GM18517 (cell line): ENCODE results near the gene CACNA2D3.

Experiments used
- ATAC-seq: cut with Tn5 transposase; IDR thresholded peaks from one replicate; pipeline ENCODE4 v1.9.1; 2021; ENCODE audit warnings: mild to moderate bottlenecking, moderate library complexity; ENCODE audit not compliant: unreplicated experiment

The CACNA2D3 gene

DNA sequence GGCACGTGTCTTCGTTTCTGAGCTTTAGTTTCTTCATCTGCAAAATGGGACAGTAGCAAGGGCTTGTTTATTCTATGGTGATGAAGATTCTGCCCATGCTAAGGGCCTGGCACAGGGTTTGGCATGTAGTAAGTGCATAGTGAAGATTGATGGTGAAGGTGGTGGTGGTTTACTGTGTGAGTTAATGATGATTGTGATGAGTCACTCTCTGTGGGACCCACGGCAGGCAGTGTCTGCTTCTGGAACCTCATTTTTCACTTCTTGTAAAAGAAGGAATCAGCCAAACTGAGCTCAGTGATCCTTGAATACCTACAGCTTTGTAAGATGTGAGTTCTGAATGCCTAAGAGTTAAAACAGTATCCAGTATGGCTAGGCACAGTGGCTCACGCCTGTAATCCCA, 891.7 kb downstream of the CACNA2D3 start:
- no peak for ATAC-seq

DNA sequence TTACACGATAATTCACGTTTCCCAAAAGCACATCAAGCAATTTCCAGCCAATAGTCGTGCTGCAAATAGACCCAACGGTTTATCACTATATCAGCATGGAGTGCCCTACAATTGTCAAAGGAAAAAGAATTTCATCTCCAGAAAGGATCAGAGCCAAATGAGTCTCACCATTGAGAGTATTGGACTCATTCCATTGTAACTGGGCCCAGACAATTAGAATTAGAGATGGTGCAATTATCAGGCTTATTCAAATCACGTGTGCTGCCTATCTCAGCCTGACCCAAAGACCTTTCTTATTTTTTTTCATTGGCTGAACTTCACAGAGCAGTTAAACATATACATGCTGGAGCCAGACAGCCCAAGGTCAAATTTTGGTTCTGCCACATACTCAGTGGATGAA, 892.6 kb downstream of the CACNA2D3 start:
- ATAC-seq, result no peak

DNA sequence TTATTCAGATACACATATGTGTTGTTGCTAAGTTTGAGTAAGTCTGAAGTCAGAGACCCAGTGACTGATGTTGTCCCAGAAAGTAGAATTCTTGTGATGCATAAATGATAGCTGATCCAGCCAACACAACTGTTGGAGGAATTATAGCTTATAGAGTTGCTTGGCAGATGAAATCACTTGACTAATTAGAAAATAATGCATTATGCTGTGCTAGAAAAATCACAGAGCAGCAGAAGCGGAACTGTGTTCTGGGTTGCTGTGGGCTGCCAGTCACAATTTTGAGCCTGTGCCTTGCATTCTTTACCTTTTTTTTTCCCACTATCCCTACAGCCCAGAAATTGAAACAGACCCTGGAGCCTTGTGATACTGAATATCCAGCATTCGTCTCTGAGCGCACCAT, 895.5 kb downstream of the CACNA2D3 start:
- no peak for ATAC-seq

DNA sequence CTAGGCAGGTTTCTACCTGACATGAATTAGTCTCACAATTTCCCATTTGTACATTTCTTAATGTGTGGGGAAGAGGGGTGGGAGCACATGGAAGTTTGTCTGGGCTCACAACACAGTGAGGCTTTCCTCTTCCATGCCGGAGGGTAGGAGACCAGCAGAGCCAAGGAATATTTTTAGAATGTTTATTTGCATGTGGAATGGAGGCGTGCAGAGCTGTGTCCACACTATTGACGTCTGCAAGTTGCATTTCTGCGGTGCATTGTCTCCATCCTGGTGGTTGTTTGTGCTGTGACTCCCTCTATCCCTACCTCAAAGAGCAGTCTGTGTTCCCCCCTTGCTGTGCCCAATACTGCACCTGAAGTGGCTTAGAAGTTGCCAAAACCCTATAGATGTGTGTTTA, 908.6 kb downstream of the CACNA2D3 start:
- no peak for ATAC-seq

DNA sequence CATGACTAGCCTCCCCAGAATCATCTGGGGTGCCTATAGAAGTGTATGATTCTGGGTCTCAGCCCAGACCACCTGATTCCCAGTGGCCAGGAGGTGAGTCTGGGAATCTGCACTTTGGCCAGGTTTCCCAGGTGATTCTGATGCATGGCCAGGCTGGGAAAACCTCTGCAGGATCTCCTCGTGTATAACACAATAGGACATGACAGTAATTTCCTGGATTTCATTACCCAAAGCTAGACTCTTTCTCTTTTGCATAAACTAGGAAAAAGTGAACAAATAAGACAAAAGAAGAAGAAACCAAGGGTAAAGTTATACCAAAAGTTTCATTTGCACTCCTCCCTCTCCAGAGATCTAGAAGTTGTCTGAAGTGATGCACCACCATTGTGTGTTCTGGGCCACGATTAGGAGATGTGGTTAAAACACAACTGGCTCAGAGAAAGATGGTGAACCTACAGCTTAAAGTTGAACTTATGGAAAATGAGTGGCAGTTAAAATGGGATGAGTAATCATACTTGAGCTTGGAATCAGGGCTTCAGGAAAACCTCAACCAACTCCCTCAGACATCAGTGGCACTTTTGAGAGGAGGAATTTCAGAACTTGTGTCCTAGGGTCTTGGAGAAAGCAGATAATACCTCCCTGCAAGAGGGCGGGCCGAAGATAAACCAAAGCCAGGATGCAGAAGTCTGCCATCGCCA, 914.7 kb downstream of the CACNA2D3 start:
- ATAC-seq, result no peak

DNA sequence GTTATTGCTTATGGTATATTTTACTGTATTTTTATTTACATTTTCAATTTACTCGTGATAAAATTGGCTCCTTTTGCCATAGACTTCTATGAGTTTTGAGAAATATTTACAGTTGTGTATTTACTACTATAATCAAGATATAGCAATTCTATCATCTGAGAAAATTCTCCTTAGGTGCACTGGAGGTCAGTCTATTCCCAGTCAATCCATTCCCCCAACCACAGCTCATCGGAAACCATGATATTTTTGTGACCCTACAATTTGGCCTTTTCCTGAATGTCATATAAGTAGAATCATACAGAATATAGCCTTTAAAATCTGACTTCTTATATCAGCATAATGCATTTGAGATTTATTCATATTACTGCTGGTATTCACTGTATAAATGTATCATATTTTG, 920.2 kb downstream of the CACNA2D3 start:
- ATAC-seq, result no peak

DNA sequence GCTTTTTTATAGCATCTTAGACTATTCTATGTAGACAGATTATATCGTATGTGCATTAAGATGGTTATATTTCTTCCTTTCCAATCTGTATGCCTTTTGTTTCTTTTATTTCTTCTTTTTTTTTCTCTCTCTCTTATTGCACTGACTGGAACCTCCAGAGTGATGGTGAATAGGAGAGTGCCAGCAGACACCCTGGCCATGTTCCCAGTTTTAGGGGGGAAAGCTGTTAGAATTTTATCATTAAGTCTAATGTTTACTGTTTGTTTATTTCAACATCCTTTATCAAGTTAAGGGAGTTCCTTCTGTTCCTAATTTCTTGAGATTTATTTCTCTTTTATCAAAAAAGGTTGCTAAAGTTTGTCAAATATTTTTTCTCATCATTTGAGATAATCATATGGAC, 922.1 kb downstream of the CACNA2D3 start:
- no peak for ATAC-seq

DNA sequence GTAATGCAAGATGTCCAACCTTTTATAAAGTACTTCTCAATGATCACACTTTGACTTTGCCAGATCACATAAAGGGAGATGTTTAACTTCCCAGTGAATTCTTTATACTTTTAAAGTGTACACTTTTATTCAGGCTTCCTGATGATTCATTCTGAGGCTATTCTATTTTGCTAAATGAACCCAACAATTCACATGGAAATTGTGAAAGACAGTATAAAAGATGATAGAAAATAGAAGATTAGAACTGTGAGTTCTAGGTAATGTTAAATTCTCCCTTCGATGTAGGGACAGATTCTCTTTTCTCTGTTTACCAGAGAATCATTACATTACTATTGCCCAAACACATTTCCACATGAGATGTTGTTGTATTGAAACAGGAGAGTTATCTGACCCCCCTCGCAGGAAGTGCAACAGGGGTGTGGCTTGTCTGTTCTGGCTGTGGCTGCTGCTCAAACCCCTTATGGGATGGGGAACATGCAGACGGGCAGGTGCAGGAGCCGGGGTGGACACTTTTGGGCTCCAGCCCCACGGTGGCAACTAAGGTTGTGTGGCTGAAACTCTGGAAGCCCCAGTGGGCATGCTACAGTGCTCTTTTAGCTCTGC, 936.8 kb downstream of the CACNA2D3 start:
- no peak for ATAC-seq

DNA sequence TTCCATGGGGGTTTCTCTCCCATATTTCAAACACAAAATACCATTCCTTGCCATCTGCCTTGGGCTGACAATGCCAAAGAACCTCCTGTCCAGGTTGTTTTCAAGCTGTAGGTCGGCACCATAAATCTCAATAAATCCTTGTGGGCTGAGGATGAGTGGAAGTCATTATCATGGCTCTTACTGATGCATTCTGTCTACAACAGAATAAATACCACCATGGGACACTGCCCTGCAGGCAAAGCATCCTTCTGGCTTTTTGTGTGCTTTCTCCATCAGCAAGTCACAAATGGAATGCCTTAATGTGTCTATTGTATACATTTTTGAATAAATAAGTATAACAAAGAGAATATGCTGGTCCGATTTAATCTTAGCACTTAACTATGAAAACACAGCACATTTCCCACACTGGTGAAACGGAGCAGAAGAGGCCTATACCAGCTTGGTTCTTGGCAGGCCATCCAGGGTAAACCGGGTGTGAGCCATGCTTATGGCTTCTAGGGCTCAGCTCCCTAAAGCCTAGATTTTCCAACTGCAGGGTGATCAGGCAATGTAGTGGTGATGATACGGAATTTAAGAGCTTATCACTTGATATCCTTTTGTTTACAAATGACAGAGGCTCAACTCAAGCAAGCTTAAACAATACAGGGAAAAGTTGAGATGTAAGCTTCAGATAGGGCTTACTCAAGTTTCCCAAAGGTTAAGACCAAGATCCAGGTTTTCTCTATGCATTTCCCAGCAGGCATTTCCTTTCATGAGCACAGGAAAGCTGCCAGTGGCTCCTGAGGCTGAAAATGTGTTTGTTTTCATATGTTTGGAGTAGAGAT, 938.8 kb downstream of the CACNA2D3 start:
- no peak for ATAC-seq

DNA sequence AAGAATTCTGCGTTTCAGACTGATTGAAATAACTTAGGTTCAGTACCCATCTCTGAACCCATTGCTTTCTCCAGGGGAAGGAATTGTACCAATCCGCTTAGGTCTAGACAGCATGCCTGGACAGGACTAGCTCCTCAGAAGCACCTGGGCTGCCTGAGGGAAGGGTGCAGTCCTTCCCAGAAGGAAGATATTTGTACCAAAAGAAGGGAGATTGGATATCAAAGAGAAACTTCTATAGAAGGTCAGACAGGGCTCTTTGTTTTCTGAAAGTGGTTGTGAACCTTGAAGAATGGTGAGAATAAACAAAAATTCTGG, 939.3 kb downstream of the CACNA2D3 start:
- no peak for ATAC-seq

DNA sequence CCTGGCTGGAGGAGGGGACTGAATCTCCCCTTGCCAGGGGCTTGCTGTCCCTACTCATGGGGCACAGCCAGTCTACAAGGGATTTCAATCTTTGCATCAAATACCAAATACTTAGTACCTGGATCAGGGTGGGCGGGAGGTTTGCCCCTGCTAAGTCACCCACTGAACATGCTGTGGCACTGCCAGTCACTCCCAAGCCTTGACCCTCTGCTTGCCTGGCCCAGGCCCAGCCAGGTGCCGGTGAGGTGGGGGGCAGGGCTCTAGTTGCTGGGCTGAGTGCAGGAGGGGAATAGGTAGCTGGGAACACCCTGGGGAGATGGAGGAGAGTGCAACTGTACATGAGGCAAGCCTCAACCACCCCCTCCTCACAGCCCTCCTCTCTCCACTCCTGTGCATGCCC, 941.8 kb downstream of the CACNA2D3 start:
- no peak for ATAC-seq

DNA sequence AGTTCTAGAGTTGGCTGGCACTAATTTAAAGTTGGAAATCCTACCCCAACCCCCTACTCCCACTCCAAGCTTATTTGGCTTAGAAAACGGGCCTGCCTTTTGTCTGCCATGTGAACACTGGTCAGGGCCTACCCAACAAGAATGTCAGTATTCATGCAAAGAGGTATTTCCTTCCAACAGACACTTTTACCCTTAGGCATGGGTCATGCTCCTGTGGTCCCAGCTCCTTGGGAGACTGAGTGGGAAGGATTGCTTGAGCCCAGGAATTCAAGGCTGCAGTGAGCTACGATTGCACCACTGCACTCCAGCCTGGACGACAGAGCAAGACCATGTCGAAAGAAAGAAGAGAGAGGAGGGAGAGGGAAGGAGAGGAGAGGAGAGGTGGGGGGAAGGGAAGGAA, 943.0 kb downstream of the CACNA2D3 start:
- no peak for ATAC-seq

DNA sequence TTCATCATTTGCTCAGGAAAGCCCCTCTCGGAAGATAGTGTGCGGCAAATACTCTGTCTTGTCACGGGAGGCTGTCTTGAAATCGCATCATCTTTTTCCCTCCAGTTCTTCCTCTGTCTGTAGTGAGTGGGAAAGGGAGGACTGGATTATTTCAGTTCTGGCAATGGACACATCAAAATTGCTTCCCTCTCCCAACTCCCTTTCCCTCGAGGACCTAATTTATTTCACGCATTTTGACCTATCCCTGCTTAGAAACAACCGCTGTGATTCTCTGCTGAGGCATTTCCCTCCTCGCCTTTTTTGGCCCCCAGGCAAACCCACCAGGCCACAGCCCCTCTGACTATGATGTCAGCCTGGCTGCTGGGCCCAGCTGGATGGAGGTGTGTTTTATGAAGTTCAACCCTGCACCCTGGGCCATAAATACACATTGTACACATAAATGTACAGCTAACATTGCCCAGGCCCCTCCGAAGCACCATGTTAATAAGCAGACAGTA, 944.2 kb downstream of the CACNA2D3 start:
- no peak for ATAC-seq

DNA sequence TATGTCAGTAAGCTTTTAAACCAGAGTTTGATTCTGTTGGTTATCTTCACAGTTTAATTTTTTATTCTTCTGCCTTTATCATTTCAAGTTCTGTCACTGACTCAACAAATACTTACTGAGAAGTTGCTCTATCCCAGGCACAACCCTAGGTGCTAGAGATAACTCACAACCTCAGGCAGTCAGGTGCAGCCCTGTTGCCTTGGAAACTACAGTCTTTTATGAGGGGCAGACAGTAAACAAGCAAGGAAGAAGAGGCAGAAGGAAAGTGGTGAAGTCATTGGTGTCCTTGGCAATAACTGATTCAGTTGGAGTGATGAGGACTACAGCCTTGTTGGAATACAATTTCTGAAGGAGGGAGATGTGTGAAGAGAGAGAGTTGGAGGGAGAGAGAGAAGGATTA, 947.6 kb downstream of the CACNA2D3 start:
- no peak for ATAC-seq

DNA sequence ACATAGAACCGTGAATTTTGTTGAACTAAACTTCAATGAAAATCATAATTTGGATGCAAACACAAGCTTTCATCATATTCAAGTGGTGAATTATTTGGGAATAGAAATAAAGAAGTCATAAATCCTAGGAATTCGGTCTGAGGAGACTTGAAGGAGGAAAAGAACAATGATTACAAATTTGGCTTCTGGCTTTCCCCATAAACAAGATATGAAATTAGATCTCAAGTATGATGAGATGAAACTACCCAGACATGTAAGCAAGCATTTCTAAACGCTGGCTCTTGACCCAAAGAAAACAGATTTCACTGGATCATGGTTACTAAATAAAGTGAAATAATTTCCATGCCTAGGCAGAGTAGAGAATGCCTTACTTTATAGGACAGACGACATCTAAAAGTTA, 952.4 kb downstream of the CACNA2D3 start:
- ATAC-seq, result no peak

DNA sequence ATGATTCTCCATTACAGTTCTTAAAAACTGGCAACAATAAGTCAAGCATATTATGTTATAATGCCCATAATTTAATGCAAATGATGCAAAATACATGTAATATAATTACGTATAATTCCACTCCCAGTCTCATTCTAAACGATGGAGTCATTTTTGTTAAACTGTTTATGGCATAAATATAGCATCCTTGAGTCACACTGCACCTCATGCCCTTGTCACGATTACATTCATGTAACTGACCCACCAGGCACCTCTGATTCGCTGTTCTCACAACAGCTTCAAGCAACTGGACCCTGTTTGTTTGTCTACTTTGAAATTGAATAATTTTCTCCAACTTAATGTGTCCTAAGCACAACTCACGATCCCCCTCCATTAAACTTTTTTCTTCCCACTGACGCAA, 953.5 kb downstream of the CACNA2D3 start:
- no peak for ATAC-seq

DNA sequence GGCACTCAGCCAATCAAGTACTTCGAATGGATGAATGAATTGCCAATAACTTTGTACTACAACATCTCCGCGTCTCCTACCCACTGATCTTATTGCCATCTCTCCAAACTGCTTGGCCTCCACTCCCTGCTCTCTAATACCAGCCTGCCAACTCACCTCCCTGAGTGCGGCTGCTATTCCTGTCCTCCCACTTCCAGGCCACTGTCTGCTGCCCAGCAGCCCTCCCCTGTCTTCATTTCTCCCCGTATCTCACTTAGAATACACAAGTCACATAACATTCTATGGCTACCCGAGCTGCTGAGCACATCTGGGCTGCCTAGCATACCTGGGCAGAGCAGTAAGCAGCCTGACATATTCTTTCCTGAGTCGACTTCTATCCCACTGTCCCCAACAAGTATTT, 955.4 kb downstream of the CACNA2D3 start:
- no peak for ATAC-seq

DNA sequence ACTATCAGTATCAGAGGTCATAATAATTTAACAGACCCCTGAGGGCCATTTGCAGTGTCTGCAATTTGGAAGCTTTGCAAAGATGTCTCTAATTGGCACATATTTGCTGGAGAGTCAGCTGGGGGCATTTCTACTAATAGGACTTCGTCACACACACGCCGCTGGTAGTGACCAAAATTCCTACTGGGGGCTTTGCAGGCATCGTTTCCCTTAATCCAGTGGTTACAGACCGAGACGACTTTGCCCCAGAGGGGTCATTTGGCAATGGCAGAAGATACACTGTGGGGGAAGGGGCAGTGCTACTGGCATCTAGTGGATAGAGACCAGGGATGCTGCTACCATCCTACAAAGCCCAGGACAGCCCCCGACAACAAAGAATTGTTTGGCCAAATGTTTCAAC, 956.5 kb downstream of the CACNA2D3 start:
- no peak for ATAC-seq

DNA sequence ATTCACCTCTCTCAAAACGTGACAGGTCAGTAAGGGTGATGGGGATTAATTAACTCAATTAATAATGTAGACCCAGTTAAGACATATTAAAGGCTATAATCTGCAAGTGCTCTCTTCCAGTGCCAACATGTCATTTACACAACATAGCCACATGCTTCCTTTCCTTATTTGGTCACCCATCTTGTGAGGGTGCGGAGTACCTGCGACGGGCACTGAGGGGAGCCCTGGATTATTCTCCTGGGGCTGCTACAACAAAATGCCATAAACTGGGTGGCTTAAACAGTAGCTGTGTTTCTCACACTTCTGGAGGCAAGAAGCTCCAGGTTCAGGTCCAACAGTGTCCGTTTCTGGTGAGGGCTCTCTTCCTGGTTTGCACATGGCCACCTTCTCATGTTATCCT, 962.9 kb downstream of the CACNA2D3 start:
- no peak for ATAC-seq

DNA sequence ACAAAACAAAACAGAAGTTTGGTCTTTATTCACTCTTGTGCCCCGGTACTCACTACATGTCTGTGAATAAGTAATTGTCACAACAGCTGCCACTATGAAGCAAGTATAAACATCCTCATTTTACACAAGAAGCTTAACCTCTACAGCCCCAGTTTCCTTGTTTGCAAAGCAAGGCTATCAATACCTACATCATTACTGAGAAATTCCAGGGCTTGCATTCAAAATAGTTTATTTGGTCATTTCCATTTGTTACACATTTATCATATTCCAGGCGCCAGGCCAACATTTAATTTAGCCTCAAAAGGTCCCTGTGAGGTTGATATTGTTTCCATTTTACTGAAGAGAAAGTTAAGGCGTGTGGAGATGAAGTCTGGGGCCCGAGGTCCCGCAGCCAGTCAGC, 966.9 kb downstream of the CACNA2D3 start:
- no peak for ATAC-seq

DNA sequence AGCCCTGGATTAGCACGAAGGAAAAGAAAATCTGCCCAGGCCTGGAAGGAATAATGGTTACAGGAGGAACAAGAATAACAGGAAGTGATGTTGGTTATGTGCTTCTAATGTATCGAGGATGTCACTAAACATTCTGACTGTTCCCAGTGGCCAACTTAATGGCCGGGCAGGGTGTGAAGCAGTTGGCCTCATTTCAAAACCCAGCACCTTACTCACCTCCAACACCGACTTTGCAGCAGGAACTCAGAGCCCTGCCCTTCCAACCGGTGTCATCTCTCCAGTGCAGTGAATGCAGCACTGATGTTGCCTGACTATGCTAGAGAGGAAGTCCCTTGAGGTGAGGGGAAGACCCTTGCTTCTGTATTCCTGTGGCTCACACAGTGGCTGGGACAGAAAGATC, 967.9 kb downstream of the CACNA2D3 start:
- no peak for ATAC-seq

DNA sequence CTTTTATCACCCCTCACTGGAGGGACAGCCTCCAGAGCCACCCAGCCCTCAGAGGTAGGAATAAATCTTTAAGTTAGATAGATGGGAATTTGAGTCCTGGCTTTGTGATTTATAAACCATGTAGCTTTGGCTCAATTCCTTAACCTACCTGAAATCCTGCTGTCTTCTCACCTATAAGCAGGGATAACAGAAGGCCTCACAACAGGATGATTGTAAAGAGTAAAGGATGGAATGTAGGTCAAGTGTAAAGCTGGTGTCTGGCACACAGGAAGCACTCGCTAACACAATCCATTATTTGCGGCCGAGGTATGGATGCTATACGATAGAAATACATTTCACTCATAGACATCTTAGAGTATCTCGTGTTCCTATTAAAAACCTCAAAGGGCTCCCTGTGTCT, 968.4 kb downstream of the CACNA2D3 start:
- no peak for ATAC-seq
